Skin of body (tissue), 2 donors: ENCODE measurements around the gene GABRD. TPM values are rescaled to one million over a fixed set of nuclear protein-coding genes. Genes with fewer than 3 reads are reported as not detected.

Source experiments
- DNase-seq: peaks from one replicate; lab custom pipeline; 2025; lab: John Stamatoyannopoulos, UW
- total RNA-seq: library from RNA; depleted of rRNA; stranded (reverse); fragments of >200 nt; gene quantifications from one replicate; pipeline ENCODE4 v1.2.3, GENCODE V29; 2014

The GABRD gene
- total RNA-seq, 1 donor from 2014 or later, result 2.2 TPM

DNA sequence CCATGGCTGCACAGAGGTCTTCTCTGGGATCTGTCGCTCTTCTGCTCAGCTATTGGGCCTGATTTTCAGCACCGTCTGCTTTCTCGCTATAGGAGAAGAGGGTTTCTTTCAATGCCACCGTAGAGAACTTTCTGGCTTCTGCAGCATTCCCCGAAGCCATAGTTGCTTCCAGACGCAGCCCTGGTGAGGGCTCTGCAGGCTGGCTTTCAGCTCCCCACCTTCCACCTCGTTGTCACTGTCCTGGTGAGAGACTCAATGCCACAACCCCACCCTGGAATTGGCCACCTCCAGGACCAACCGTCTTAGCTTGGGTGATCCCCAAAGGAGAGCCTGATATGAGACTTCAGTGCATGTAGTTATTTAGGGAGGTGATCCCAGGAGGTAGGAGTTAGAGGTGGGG is 19.1 kb downstream of the GABRD start:
- DNase-seq, result no peak

GRCh38 chr1:2039251-2039650 is 20.1 kb downstream of the GABRD start:
- DNase-seq, result no peak

- DNase-seq, result no peak
Observed at GRCh38 chr1:2041305-2041704, 22.2 kb downstream of the GABRD start.

GRCh38 chr1:2041887-2042286 is 22.7 kb downstream of the GABRD start:
- no peak for DNase-seq

- DNase-seq, result no peak
Observed at GRCh38 chr1:2042830-2043773, 24.0 kb downstream of the GABRD start.

DNA sequence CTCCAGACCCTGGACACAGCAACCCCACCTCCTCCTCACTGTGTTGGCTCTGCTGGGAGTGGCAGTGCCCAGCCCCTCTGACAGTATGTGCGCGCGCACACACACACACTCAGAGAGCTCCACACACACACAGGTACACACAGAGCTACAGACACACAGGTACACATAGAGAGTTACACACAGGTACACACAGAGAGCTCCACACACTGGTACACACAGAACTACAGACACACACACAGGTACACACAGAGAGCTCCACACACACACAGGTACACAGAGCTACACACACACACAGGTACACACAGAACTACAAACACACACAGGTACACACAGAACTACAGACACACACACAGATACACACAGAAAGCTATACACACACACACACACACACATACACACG is 24.7 kb downstream of the GABRD start:
- no peak for DNase-seq

- DNase-seq, result no peak
Observed at GRCh38 chr1:2044510-2045319, 25.6 kb downstream of the GABRD start.

DNA sequence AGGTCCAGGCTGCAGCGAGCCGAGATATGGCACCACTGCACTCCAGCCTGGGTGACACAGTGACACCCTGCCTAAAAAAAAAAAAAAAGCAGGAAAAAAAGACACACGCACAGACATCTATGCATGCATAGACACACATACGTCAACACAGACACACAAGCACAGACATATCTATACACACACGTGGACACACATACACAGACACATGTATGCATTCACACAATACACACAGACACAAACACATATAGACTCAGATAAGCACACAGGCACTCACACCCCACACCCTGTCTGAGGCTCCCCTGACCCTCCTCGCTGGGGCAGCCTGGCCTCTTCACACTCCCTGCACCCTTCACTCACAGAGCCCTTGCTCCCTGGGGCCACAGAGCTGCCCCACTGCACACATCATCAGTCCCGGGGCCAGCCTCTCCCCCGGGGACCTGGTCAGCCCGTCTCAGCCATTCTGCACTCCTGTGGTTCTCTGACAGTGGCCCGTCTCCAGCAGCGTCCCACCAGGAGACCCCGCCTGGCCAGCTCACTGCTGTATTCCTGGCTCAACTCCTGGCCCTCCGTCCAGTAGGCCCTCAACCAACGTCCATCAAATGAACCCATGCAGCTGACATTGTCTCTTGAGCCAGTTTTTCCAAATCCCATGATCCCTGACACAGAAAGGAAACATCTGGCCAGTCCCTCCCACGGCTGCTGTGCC is 26.5 kb downstream of the GABRD start:
- DNase-seq, result peak; percentile 8

- DNase-seq, result no peak
Observed at GRCh38 chr1:2046174-2046917, 27.2 kb downstream of the GABRD start.

- DNase-seq, result no peak
Observed at GRCh38 chr1:2046953-2047748, 28.0 kb downstream of the GABRD start.

DNA sequence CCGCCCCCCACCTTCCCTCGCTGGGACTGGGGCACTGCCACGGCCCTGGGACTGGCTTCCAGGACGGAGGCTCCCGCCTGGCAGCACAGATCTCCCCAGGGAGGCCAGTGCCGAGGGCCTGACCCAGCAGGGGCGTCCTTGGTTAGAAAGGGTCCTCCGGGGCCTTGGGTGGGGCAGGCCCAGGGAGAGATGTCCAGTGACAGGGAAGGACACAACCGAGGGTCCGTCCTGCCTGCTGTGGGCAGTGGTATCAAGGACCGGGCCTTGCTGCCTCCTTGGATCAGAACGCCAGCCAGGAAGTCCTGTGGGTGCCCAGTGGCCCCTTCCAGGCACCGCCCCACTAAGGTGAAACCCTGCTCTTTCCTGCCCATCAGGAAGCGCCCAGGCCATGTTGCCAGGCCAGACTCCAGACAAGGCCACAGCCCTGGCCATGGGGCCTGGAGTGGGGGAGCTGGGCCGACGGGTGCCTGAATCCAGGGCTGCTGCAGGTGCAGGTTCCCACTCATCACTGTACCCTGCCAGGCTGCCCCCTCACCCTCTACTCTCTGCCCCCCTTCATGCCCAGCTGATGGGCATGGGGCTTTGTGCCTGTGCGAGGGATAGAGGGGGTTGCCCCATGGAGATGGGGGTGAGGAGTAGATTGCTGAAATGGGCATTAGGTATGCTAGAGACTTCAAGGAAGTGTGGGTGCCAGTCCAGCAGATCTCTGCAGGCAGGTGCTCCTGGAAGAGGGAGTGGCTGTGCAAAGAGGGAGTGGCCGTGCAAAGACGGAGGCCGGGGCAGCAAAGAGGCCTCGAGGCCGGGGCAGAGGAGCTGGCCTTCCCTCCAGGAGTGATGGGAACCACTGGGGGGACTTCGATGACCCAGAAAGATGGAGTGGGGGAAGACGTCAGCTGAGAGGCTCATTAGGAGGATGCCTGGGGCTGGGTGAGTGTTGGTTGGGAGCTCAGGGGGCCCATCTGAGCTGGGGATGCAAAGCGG is 28.9 kb downstream of the GABRD start:
- DNase-seq, result no peak

- no peak for DNase-seq
Observed at GRCh38 chr1:2049225-2049717, 30.1 kb downstream of the GABRD start.

DNA sequence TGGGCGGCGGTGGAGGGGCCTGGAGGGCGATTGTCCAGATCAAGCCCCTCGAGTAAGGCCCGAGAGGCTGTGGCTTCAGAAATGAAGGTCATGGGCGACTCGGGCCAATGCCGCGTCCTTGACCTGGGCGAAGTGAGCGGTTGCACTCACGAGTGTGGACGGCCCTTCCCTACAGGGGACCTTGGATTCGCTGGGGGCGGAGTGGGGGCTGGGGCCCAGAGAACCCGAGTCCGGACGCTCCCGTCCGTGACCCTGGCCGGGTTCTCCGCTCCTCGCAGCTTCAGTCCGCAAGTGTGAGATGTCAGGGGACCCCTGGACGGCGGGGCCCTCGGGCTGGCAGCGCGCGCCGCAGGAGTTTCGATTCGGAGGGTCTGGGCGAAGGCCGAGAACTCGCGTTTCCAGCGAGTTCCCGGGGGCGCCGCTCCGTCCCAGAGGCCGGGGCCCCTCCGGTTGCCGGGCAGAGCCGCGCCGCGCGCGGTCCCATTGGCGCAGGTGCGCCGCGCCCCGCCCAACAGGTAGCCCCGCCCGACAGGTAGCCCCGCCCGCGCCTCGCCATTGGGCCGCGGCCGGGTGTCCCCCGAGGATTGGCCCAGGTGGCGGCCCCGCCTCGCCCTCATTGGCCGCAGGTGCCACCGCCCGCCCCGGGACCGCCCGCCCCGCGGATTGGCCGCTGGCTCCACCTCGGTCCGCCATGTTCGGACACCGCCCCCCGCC is 30.7 kb downstream of the GABRD start, which contains the start of gene PRKCZ:
PRKCZ (plus strand) TSS at position 694 of the 714 bp plus-strand sequence. CDS start 220 bp downstream, outside the sequence.
- peak; percentile 12 for DNase-seq

DNA sequence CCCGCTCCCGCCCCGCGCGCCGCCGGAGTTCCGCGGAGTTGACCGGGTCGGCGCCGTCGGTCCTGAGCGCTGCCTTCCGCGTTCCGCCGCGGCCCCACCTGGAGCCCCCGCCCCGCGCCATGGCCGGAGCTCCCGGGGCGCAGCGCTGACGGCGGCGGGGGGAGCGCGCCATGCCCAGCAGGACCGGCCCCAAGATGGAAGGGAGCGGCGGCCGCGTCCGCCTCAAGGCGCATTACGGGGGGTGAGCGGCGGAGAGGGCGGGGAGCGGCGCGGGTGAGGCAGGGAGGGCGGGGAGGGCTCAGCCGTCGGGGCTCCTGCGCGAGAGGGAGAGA is 31.3 kb downstream of the GABRD start:
- no peak for DNase-seq

DNA sequence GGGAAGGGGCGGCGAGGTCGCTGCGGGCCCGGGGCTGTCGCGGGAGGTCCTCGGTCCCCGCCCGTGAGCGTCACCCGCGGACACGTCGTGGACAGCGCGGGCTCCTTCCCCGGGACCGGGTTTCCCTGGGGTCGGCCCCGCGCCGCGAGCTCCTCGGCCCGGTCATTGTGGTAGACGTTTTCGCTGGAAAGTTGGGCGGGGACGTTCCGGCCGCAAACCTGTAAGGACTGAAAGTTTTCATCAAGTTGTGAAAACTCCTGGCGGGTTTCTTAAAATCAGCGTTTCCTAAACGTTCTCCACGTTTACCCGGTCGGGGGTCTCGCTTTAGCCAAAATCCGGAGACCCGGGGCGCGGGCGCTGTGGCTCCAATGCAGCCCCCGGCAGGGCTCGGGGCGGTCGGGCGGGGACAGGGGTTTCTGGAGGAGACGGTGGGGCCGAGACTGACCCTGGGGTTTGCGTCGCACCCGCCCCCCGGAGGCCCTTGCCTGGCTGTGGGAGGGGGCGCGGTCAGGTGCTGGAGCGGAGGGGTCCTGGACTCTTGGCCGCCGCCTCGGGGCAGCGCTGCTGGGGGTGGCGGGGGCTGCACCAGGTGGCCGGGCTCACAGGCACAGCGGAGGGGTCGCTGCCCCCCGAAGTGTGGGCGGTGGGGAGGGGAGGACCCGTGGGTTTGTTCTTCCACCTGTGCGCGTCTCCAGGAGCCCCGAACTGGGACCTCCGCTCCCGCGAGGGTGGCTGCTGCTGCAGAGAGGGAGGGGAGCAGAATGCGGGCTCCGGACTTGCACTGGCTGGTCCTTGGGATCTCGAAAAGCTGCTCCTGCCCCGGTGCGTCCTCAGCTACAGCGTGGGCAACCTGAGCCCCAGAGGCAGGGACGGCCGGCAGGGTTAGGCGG is 31.9 kb downstream of the GABRD start:
- no peak for DNase-seq

GRCh38 chr1:2052054-2052679 is 33.0 kb downstream of the GABRD start:
- no peak for DNase-seq

- DNase-seq, result no peak
Observed at GRCh38 chr1:2052756-2053155, 33.6 kb downstream of the GABRD start.
